KMS-11 (cell line): ENCODE data around the gene CPED1.

Source experiments
- H2AFZ ChIP-seq: fragments of 200-600 bp; sonication (generic); 2 replicates; pipeline ENCODE4 v1.6.1; 2016; ENCODE audit warnings: antibody characterized with exemption, mixed run types, low read depth
- H3K27ac ChIP-seq: fragments of 200-600 bp; sonication (generic); 2 replicates; pipeline ENCODE4 v1.6.1; 2016; ENCODE audit warnings: mild to moderate bottlenecking, mixed run types
- H3K27me3 ChIP-seq: fragments of 200-600 bp; sonication (generic); 2 replicates; pipeline ENCODE4 v1.6.1; 2017; ENCODE audit warnings: mild to moderate bottlenecking, low read depth, mixed run types, moderate library complexity; ENCODE audit not compliant: insufficient read depth
- H3K36me3 ChIP-seq: fragments of 200-600 bp; sonication (generic); 2 replicates; pipeline ENCODE4 v1.6.1; 2017; ENCODE audit warnings: mild to moderate bottlenecking, mixed run types; ENCODE audit not compliant: insufficient read depth
- H3K4me1 ChIP-seq: fragments of 200-600 bp; sonication (generic); 2 replicates; pipeline ENCODE4 v1.6.1; 2016; ENCODE audit warnings: mild to moderate bottlenecking, low read depth, mixed run types; ENCODE audit not compliant: poor library complexity, severe bottlenecking
- H3K4me2 ChIP-seq: fragments of 200-600 bp; sonication (generic); 2 replicates; pipeline ENCODE4 v1.7.0; 2016; ENCODE audit warnings: mild to moderate bottlenecking, mixed run types
- H3K4me3 ChIP-seq: fragments of 200-600 bp; sonication (generic); IDR thresholded peaks from 2 replicates; pipeline ENCODE4 v1.6.1; 2017; ENCODE audit warnings: low read depth, low read length, mixed read lengths; ENCODE audit not compliant: insufficient read depth
- H3K79me2 ChIP-seq: fragments of 200-600 bp; sonication (generic); 2 replicates; pipeline ENCODE4 v1.6.1; 2016; ENCODE audit warnings: low read depth, mixed run types; ENCODE audit not compliant: insufficient read depth
- H3K9ac ChIP-seq: fragments of 200-600 bp; sonication (generic); 2 replicates; pipeline ENCODE4 v1.6.1; 2016; ENCODE audit warnings: mild to moderate bottlenecking, mixed run types
- H4K20me1 ChIP-seq: fragments of 200-600 bp; sonication (generic); 2 replicates; pipeline ENCODE4 v1.6.1; 2016; ENCODE audit warnings: mild to moderate bottlenecking, mixed run types; ENCODE audit not compliant: insufficient read depth
- CTCF ChIP-seq: fragments of 200-600 bp; sonication (generic); conservative IDR thresholded peaks from 2 replicates; pipeline ENCODE4 v1.6.1; 2017; ENCODE audit warnings: low read depth, mild to moderate bottlenecking, antibody characterized with exemption, low read length, moderate library complexity, mixed read lengths

Gene CPED1

GRCh38 chr7:120989257-120990220 lies 1.0 kb downstream of the CPED1 start:
- no peak overlapping the region; the same call in 1 of the 2 replicates for H3K9ac ChIP-seq
- H3K27me3 ChIP-seq: no peaks in the 10 kb centered on the region; the same call in 1 of the 2 replicates
- no peak for TF ChIP-seq CTCF
- no peaks in the 10 kb centered on the region for H3K36me3 ChIP-seq
- H3K4me3 ChIP-seq: peak overlapping the region; percentile 48
- no peaks in the 10 kb centered on the region for H3K79me2 ChIP-seq
- no peak overlapping the region for H3K27ac ChIP-seq
- H3K4me2 ChIP-seq: peak overlapping the region; percentile 86
- peak overlapping the region; percentile 65 for H2AFZ ChIP-seq
- H4K20me1 ChIP-seq: no peaks in the 10 kb centered on the region
- H3K4me1 ChIP-seq: peaks cover 61% of the 10 kb centered on the region

GRCh38 chr7:120990468-120991118 lies 2.1 kb downstream of the CPED1 start:
- Histone ChIP-seq H3K79me2 (no peaks in the 10 kb centered on the region), H3K9ac (no peak overlapping the region), H4K20me1 (no peaks in the 10 kb centered on the region), H3K27ac (peak overlapping the region; percentile 20; the same call in 1 of the 2 replicates), H3K4me2 (peak overlapping the region; percentile 86), H3K4me1 (peaks cover 69% of the 10 kb centered on the region), H3K4me3 (no peak overlapping the region), H3K27me3 (no peaks in the 10 kb centered on the region; the same call in 1 of the 2 replicates), H3K36me3 (no peaks in the 10 kb centered on the region), H2AFZ (peak overlapping the region; percentile 2; the same call in 1 of the 2 replicates)
- TF ChIP-seq CTCF: no peak

GRCh38 chr7:120991161-120991560 lies 2.6 kb downstream of the CPED1 start:
- Histone ChIP-seq H3K79me2 (no peaks in the 10 kb centered on the region), H3K27me3 (no peaks in the 10 kb centered on the region; the same call in 1 of the 2 replicates), H3K4me2 (peak overlapping the region; percentile 86), H4K20me1 (no peaks in the 10 kb centered on the region), H3K27ac (peak overlapping the region; percentile 20; the same call in 1 of the 2 replicates), H3K4me1 (peaks cover 74% of the 10 kb centered on the region), H3K36me3 (no peaks in the 10 kb centered on the region), H3K4me3 (no peak overlapping the region), H3K9ac (no peak overlapping the region), H2AFZ (peak overlapping the region; percentile 2; the same call in 1 of the 2 replicates)
- TF ChIP-seq CTCF: no peak

- peak overlapping the region; percentile 86 for H3K4me2 ChIP-seq
- H4K20me1 ChIP-seq: no peaks in the 10 kb centered on the region
- peak overlapping the region; percentile 2; the same call in 1 of the 2 replicates for H2AFZ ChIP-seq
- H3K9ac ChIP-seq: no peak overlapping the region
- H3K4me1 ChIP-seq: peaks cover 79% of the 10 kb centered on the region
- H3K79me2 ChIP-seq: no peaks in the 10 kb centered on the region
- no peaks in the 10 kb centered on the region; the same call in 1 of the 2 replicates for H3K27me3 ChIP-seq
- no peaks in the 10 kb centered on the region for H3K36me3 ChIP-seq
- H3K27ac ChIP-seq: peak overlapping the region; percentile 20; the same call in 1 of the 2 replicates
- TF ChIP-seq CTCF: no peak
- no peak overlapping the region for H3K4me3 ChIP-seq
Observed at GRCh38 chr7:120991581-120991980, 3.1 kb downstream of the CPED1 start.
